Measurements from ENCODE around the gene YWHAH.

- TF ChIP-seq CTCF (IDR thresholded peaks at IDR 0.05) (no peak), POLR2A (IDR thresholded peaks at IDR 0.05) (no peak)
Observed at GRCh38 chr22:31952472-31952871, 8.1 kb downstream of the YWHAH start.
